ENCODE measurements around the gene ENG. TPM values are rescaled to one million over a fixed set of nuclear protein-coding genes. Genes with fewer than 3 reads are reported as not detected.

The ENG gene
- total RNA-seq, 1 experiment from 2014 or later = 0.76 TPM

GRCh38 chr9:127794001-127794791, 60.3 kb downstream of the ENG start:
- DNase-seq (ENCODE audit: low read depth, low spot score) (no peak), ATAC-seq (peak; percentile 15)
- ChIA-PET POLR2A (interaction anchor here (0.5 to 2.1 kb wide), 2 partner anchors 23 to 724 kb away, joined by 4 to 7 read pairs; no protein-coding TSS in a partner anchor), RAD21 (ENCODE audit: low non-redundant PET in 1 of 2, low total read pairs in 2 of 2, uncharacterized antibody in 2 of 2, unreplicated experiment in 2 of 2) (no interaction called here), CTCF (interaction anchor here (1.8 kb wide), 1 partner anchor 75 kb away, joined by 6 read pairs; no protein-coding TSS in a partner anchor)
- no peak for TF ChIP-seq ELF1 (IDR thresholded peaks at IDR 0.05; ENCODE audit: borderline replicate concordance, low read depth)
- no peak for TF ChIP-seq TCF7L2 (IDR thresholded peaks at IDR 0.05; ENCODE audit: borderline replicate concordance, extremely low read depth, insufficient read depth, insufficient read length)
- no peak for TF ChIP-seq SIN3A (IDR thresholded peaks at IDR 0.05; ENCODE audit: low read depth)
- no peak for TF ChIP-seq POLR2A (IDR thresholded peaks at IDR 0.05; ENCODE audit: borderline replicate concordance, extremely low read depth, insufficient read depth, insufficient read length)
- no peak for TF ChIP-seq ZBTB33 (IDR thresholded peaks at IDR 0.05; ENCODE audit: extremely low read depth, insufficient replicate concordance, low read length)
- no peak for TF ChIP-seq ATF3 (IDR thresholded peaks at IDR 0.05)
- TF ChIP-seq REST (IDR thresholded peaks at IDR 0.05; ENCODE audit: low read depth) = no peak
- Histone ChIP-seq H3K79me2 (ENCODE audit: insufficient read depth, low read length) (peaks cover 17% of the 10 kb centered on the region), H2AFZ (ENCODE audit: low read depth, low read length, poor library complexity, severe bottlenecking) (no peak overlapping the region), H3K27me3 (ENCODE audit: insufficient read depth, low read length) (no peaks in the 10 kb centered on the region), H3K27ac (ENCODE audit: low read depth, low read length) (peak overlapping the region; percentile 43; the same call in 1 of the 2 replicates), H3K9me3 (ENCODE audit: control insufficient read depth in 1 of 2, insufficient read depth in 1 of 2, low read depth in 1 of 2, low read length in 2 of 2) (no peaks in the 10 kb centered on the region), H4K20me1 (ENCODE audit: insufficient read depth) (peaks cover 9% of the 10 kb centered on the region; the same call in 1 of the 2 replicates), H3K9me2 (ENCODE audit: insufficient read depth) (no peaks in the 10 kb centered on the region), H3K36me3 (ENCODE audit: control insufficient read depth in 1 of 2, insufficient read depth in 2 of 2, low read length in 2 of 2) (peaks cover 17 to 32% of the 10 kb centered on the region in 2 experiments), H3K4me1 (ENCODE audit: control insufficient read depth in 1 of 2, insufficient read depth in 2 of 2, low read length in 2 of 2) (peaks cover 18 to 22% of the 10 kb centered on the region in 2 experiments), H3K4me2 (ENCODE audit: low read length) (no peak overlapping the region), H3K4me3 (replicated peaks in 1 of 2; ENCODE audit: low read depth in 1 of 2, low read length in 2 of 2) (no peak overlapping the region), H3K9ac (ENCODE audit: low read length) (no peak overlapping the region)
- intact Hi-C loops (cut with micrococcal nuclease) = no loop called here
- no TSS peak for BruUV-seq (replicated peaks)
